LHCN-M2 (cell line): Measurements from ENCODE around the gene LRP5. TPM values are rescaled to one million over a fixed set of nuclear protein-coding genes. Genes with fewer than 3 reads are reported as not detected.

Experiments
- DNase-seq: peaks from one replicate; pipeline ENCODE4 v3.0.0-alpha.2; 2012; ENCODE audit warnings: low read depth
- total RNA-seq: library from RNA; depleted of rRNA; stranded (reverse); fragments of >200 nt; gene quantifications from 2 replicates; pipeline ENCODE4 v1.2.3, GENCODE V29; 2014

Gene LRP5
- total RNA-seq, 1 experiment from 2014 or later: 17.2 TPM

- no peak for DNase-seq
Observed at GRCh38 chr11:68370211-68371111, 58.1 kb downstream of the LRP5 start.

- DNase-seq: no peak
Observed at GRCh38 chr11:68371171-68372041, 59.0 kb downstream of the LRP5 start.

GRCh38 chr11:68372114-68372513 is 59.7 kb downstream of the LRP5 start:
- no peak for DNase-seq

- DNase-seq: no peak
Observed at GRCh38 chr11:68372625-68373024, 60.2 kb downstream of the LRP5 start.

GRCh38 chr11:68373189-68373814 is 60.9 kb downstream of the LRP5 start:
- peak; percentile 63 for DNase-seq

GRCh38 chr11:68373815-68374501 is 61.6 kb downstream of the LRP5 start:
- DNase-seq: peak; percentile 75

GRCh38 chr11:68374531-68374930 is 62.1 kb downstream of the LRP5 start:
- peak; percentile 58 for DNase-seq

GRCh38 chr11:68375337-68375736 is 62.9 kb downstream of the LRP5 start:
- no peak for DNase-seq

- DNase-seq: no peak
Observed at GRCh38 chr11:68375766-68376165, 63.4 kb downstream of the LRP5 start.

GRCh38 chr11:68377389-68377795 is 65.0 kb downstream of the LRP5 start:
- no peak for DNase-seq

- DNase-seq: no peak
Observed at GRCh38 chr11:68379206-68379605, 66.8 kb downstream of the LRP5 start.

- DNase-seq: no peak
Observed at GRCh38 chr11:68380786-68381622, 68.6 kb downstream of the LRP5 start.

- peak; percentile 22 for DNase-seq
Observed at GRCh38 chr11:68381716-68382115, 69.3 kb downstream of the LRP5 start.

- no peak for DNase-seq
Observed at GRCh38 chr11:68382358-68382998, 70.1 kb downstream of the LRP5 start.

GRCh38 chr11:68383976-68384501 is 71.6 kb downstream of the LRP5 start:
- DNase-seq: peak; percentile 42

- no peak for DNase-seq
Observed at GRCh38 chr11:68384530-68385081, 72.2 kb downstream of the LRP5 start.

GRCh38 chr11:68385128-68385527 is 72.7 kb downstream of the LRP5 start:
- DNase-seq: no peak

- DNase-seq: no peak
Observed at GRCh38 chr11:68386331-68386978, 74.1 kb downstream of the LRP5 start.

- DNase-seq: no peak
Observed at GRCh38 chr11:68387840-68388239, 75.4 kb downstream of the LRP5 start.
